ENCODE results near the gene RUFY4. TPM values are rescaled to one million over a fixed set of nuclear protein-coding genes. Genes with fewer than 3 reads are reported as not detected.

The RUFY4 gene
- total RNA-seq, 1 donor from 2014 or later, result not detected

- intact Hi-C loops (cut with DNase I), result no loop called here
- ATAC-seq (peak; percentile 60), DNase-seq (ENCODE audit: missing footprints) (no peak)
Observed at GRCh38 chr2:218046238-218046637, 22.8 kb upstream of the RUFY4 start.

- DNase-seq (ENCODE audit: missing footprints) (no peak), ATAC-seq (no peak)
- intact Hi-C loops (cut with DNase I), result no loop called here
Observed at GRCh38 chr2:218047536-218048225, 21.4 kb upstream of the RUFY4 start.

GRCh38 chr2:218051903-218052302 is 17.1 kb upstream of the RUFY4 start:
- ATAC-seq (no peak), DNase-seq (ENCODE audit: missing footprints) (no peak)
- intact Hi-C loops (cut with DNase I), result no loop called here

GRCh38 chr2:218059289-218059688 is 9.8 kb upstream of the RUFY4 start:
- ATAC-seq (no peak), DNase-seq (ENCODE audit: missing footprints) (no peak)
- intact Hi-C loops (cut with DNase I), result no loop called here

GRCh38 chr2:218060118-218060517 is 8.9 kb upstream of the RUFY4 start:
- DNase-seq (ENCODE audit: missing footprints) (no peak), ATAC-seq (no peak)
- intact Hi-C loops (cut with DNase I), result no loop called here

- intact Hi-C loops (cut with DNase I), result no loop called here
- ATAC-seq, result no peak
- DNase-seq (ENCODE audit: missing footprints), result no peak
Observed at GRCh38 chr2:218060950-218061660, 7.9 kb upstream of the RUFY4 start.

- ATAC-seq (no peak), DNase-seq (ENCODE audit: missing footprints) (no peak)
Observed at GRCh38 chr2:218063486-218063885, 5.6 kb upstream of the RUFY4 start.

GRCh38 chr2:218063896-218064295 is 5.2 kb upstream of the RUFY4 start:
- intact Hi-C loops (cut with DNase I), result no loop called here
- DNase-seq (ENCODE audit: missing footprints), result no peak
- no peak for ATAC-seq

More at GRCh38 chr2:218063486-218063885, 5.6 kb upstream of the RUFY4 start:
- intact Hi-C loops (cut with DNase I), result no loop called here

GRCh38 chr2:218065239-218066006 is 3.6 kb upstream of the RUFY4 start:
- DNase-seq (ENCODE audit: missing footprints) (no peak), ATAC-seq (no peak)
- intact Hi-C loops (cut with DNase I), result no loop called here

- ATAC-seq, result no peak
- intact Hi-C loops (cut with DNase I), result no loop called here
- no peak for DNase-seq (ENCODE audit: missing footprints)
Observed at GRCh38 chr2:218066926-218067515, 2.0 kb upstream of the RUFY4 start.

- DNase-seq (ENCODE audit: missing footprints), result no peak
- no peak for ATAC-seq
Observed at GRCh38 chr2:218067523-218067922, 1.5 kb upstream of the RUFY4 start.

GRCh38 chr2:218069606-218070300 is 700 bp downstream of the RUFY4 start:
- no peak for DNase-seq (ENCODE audit: missing footprints)
- ATAC-seq, result no peak
- intact Hi-C loops (cut with DNase I), result loop anchor here (2.0 kb wide), 1 partner anchor 285 kb away; no protein-coding TSS in a partner anchor

More at GRCh38 chr2:218067523-218067922, 1.5 kb upstream of the RUFY4 start:
- intact Hi-C loops (cut with DNase I), result no loop called here

- DNase-seq (ENCODE audit: missing footprints) (no peak), ATAC-seq (no peak)
- intact Hi-C loops (cut with DNase I), result no loop called here
Observed at GRCh38 chr2:218070587-218070986, 1.5 kb downstream of the RUFY4 start.

GRCh38 chr2:218071218-218071937 is 2.3 kb downstream of the RUFY4 start:
- no peak for ATAC-seq
- no peak for DNase-seq (ENCODE audit: missing footprints)
- intact Hi-C loops (cut with DNase I), result no loop called here

GRCh38 chr2:218072002-218072401 is 2.9 kb downstream of the RUFY4 start:
- intact Hi-C loops (cut with DNase I), result no loop called here
- ATAC-seq (no peak), DNase-seq (ENCODE audit: missing footprints) (no peak)

GRCh38 chr2:218072478-218073024 is 3.5 kb downstream of the RUFY4 start:
- intact Hi-C loops (cut with DNase I), result no loop called here
- no peak for ATAC-seq
- no peak for DNase-seq (ENCODE audit: missing footprints)

GRCh38 chr2:218073185-218073584 is 4.1 kb downstream of the RUFY4 start:
- intact Hi-C loops (cut with DNase I), result no loop called here
- ATAC-seq (no peak), DNase-seq (ENCODE audit: missing footprints) (no peak)

GRCh38 chr2:218074031-218074430 is 5.0 kb downstream of the RUFY4 start:
- intact Hi-C loops (cut with DNase I), result no loop called here
- ATAC-seq (no peak), DNase-seq (ENCODE audit: missing footprints) (peak; percentile 76)

All from Right ventricle myocardium inferior (tissue), 1 donor.